GM12878 (cell line): ENCODE data around the gene UNC5B. TPM values are rescaled to one million over a fixed set of nuclear protein-coding genes. Genes with fewer than 3 reads are reported as not detected.

Experiments
- ATAC-seq: fragments of 200-7000 bp; cut with Tn5 transposase; 3 replicates; pipeline ENCODE4 v1.9.1; 2020; ENCODE audit warnings: mild to moderate bottlenecking, moderate library complexity
- BruUV-seq: library from RNA; stranded (reverse); fragments of 400-500 nt; replicated peaks from 2 replicates; lab custom pipeline; 2021; lab: Mats Ljungman, UMichigan
- CTCF ChIA-PET: fragments of 300-600 bp; sonication (Branson Sonifier 250); formaldehyde crosslinking; extraction: SDS; loops from one replicate; lab custom pipeline; 2021; ENCODE audit warnings: inconsistent platforms; lab: Yijun Ruan, JAX
- POLR2A ChIA-PET: fragments of 350-600 bp; formaldehyde crosslinking; extraction: SDS; loops from one replicate; lab custom pipeline; 2021; ENCODE audit warnings: inconsistent platforms; lab: Charles Lee
- RAD21 ChIA-PET: fragments of 300-600 bp; sonication (Branson Sonifier 250); formaldehyde crosslinking; loops from one replicate; lab custom pipeline; 2023; ENCODE audit warnings: antibody characterized with exemption; ENCODE audit not compliant: unreplicated experiment; lab: Charles Lee
- SMC1A ChIA-PET: fragments of 300-600 bp; sonication (Branson Sonifier 250); formaldehyde crosslinking; loops from one replicate; lab custom pipeline; 2023; ENCODE audit not compliant: unreplicated experiment, uncharacterized antibody; lab: Charles Lee
- DNase-seq: peaks from one replicate; pipeline ENCODE4 v3.0.0-alpha.2; 2011; ENCODE audit warnings: low read depth, low spot score
- FAIRE-seq: peaks from 3 replicates; lab custom pipeline; 2011; peaks lifted over from hg19 to GRCh38; lab: Jason Lieb, UNC
- H2AFZ ChIP-seq: 2 replicates; pipeline ENCODE4 v1.6.0; 2011; ENCODE audit warnings: low read depth, low read length, control low read depth; ENCODE audit not compliant: control insufficient read depth
- H3K27ac ChIP-seq: 2 replicates; pipeline ENCODE4 v1.5.1; 2011; ENCODE audit warnings: control low read depth; ENCODE audit not compliant: control insufficient read depth, insufficient read depth
- H3K27me3 ChIP-seq, 2 experiments: replicated peaks in 1 of 2; 2 replicates each; pipeline versions ENCODE4 v1.6.0 to v1.6.1; 2011; ENCODE audit warnings: low read length in 1 of 2; ENCODE audit not compliant: control insufficient read depth in 2 of 2, insufficient read depth in 2 of 2
- H3K36me3 ChIP-seq, 2 experiments: 2 replicates each; pipeline ENCODE4 v1.5.1; 2011; ENCODE audit warnings: low read length in 1 of 2; ENCODE audit not compliant: control insufficient read depth in 2 of 2, insufficient read depth in 2 of 2
- H3K4me1 ChIP-seq: 2 replicates; pipeline ENCODE4 v1.6.1; 2011; ENCODE audit warnings: mild to moderate bottlenecking, low read length, moderate library complexity, mixed read lengths; ENCODE audit not compliant: control insufficient read depth, insufficient read depth
- H3K4me2 ChIP-seq: 2 replicates; pipeline ENCODE4 v1.6.0; 2011; ENCODE audit warnings: control low read depth; ENCODE audit not compliant: control insufficient read depth, insufficient read depth
- H3K4me3 ChIP-seq: fragments of 200-600 bp; sonication (generic); 2 replicates; pipeline ENCODE4 v1.5.1; 2016
- H3K79me2 ChIP-seq: 2 replicates; pipeline ENCODE4 v1.6.0; 2011; ENCODE audit warnings: low read length; ENCODE audit not compliant: control insufficient read depth, insufficient read depth
- H3K9ac ChIP-seq: 2 replicates; pipeline ENCODE4 v1.8.0; 2011; ENCODE audit warnings: low read length, control low read depth, mixed read lengths; ENCODE audit not compliant: control insufficient read depth, insufficient read depth
- H3K9me3 ChIP-seq: replicated peaks from 3 replicates; pipeline ENCODE4 v1.5.1; 2011; ENCODE audit warnings: mild to moderate bottlenecking, low read length; ENCODE audit not compliant: control insufficient read depth, insufficient read depth
- H4K20me1 ChIP-seq: 2 replicates; pipeline ENCODE4 v1.6.0; 2011; ENCODE audit not compliant: control insufficient read depth, insufficient read depth
- NR2C1 ChIP-seq: fragments of 450-650 bp; IDR thresholded peaks from 2 replicates; pipeline ENCODE4 v1.6.1; 2017; ENCODE audit warnings: antibody characterized with exemption, mild to moderate bottlenecking, moderate library complexity
- POU2F2 ChIP-seq: IDR thresholded peaks from 3 replicates; pipeline ENCODE4 v1.6.1; 2011; ENCODE audit warnings: low read depth, mild to moderate bottlenecking, low read length, borderline replicate concordance
- RFX5 ChIP-seq: IDR thresholded peaks from 2 replicates; pipeline ENCODE4 v1.6.1; 2011; ENCODE audit warnings: low read depth, low read length, improper control_type of control experiment
- SREBF2 ChIP-seq: IDR thresholded peaks from 2 replicates; pipeline ENCODE4 v1.6.1; 2012; ENCODE audit warnings: mild to moderate bottlenecking, low read length
- TBL1XR1 ChIP-seq: IDR thresholded peaks from 2 replicates; pipeline ENCODE4 v1.6.1; 2012; ENCODE audit warnings: low read depth, low read length, improper control_type of control experiment
- WGBS: methylation state at CpG from one replicate; pipeline ENCODE4 v1.1.6; 2016; ENCODE audit warnings: low lambda C conversion rate; ENCODE audit not compliant: insufficient replicate concordance, insufficient coverage; ENCODE audit errors: missing lambda C conversion rate; 5-methylcytosine and 5-hydroxymethylcytosine counted together
- in situ Hi-C: fragments of 300-500 bp; cut with MboI; formaldehyde crosslinking; loops from 9 replicates; pipeline ENCODE4 v1.14.3; 2018; ENCODE audit warnings: mixed read lengths
- intact Hi-C: fragments of 100-400 bp; cut with micrococcal nuclease; formaldehyde crosslinking; loops from one replicate; pipeline ENCODE4 v1.14.2; 2022; ENCODE audit not compliant: unreplicated experiment
- polyA plus RNA-seq, 11 experiments: library from polyadenylated mRNA; depleted of rRNA in 4 of 11; unstranded in 6 of 11; stranded (reverse) in 5 of 11; fragments of >200 nt; fragmentation: Nextera tagmentation in 4 of 11; fragmentation: Illumina TruSeq in 1 of 11; extraction: Ambion mirVana in 4 of 11; extraction: Trizol in 1 of 11; gene quantifications; 1 replicate in 1 of 11; 2 replicates in 10 of 11; pipeline versions ENCODE4 v1.2.1 to v1.2.3, GENCODE V29; 2011 to 2016; ENCODE audit warnings: inconsistent platforms in 2 of 11, missing spikeins in 2 of 11, low read depth in 1 of 11
- total RNA-seq, 4 experiments: library from RNA; depleted of rRNA in 3 of 4; stranded (reverse); fragments of >200 nt in 3 of 4; fragmentation: Illumina TruSeq in 1 of 4; extraction: Trizol in 1 of 4; gene quantifications; 2 replicates each; pipeline versions ENCODE4 v1.2.1 to v1.2.3, GENCODE V29; 2013 to 2021
- TF ChIP-seq, protein P1 (sequence below): fragments of 450-650 bp; IDR thresholded peaks from 2 replicates; pipeline ENCODE4 v1.6.1; 2018; ENCODE audit warnings: borderline replicate concordance, mild to moderate bottlenecking; ENCODE audit not compliant: partially characterized antibody

Gene UNC5B
- total and polyA plus RNA-seq, 10 of the 15 experiments (the other 5 are each of a cell fraction or from before 2014, with no cell fraction given) = 0.03 to 0.08 TPM; not detected in 8

GRCh38 chr10:71241830-71242621, 29.7 kb downstream of the UNC5B start:
- DNase-seq = no peak
- in situ Hi-C loops = no loop called here
- no peak overlapping the region for H3K4me2 ChIP-seq
- intact Hi-C loops = no loop called here
- CTCF ChIA-PET = no interaction called here
- no peak overlapping the region for H3K4me3 ChIP-seq
- no peaks in the 10 kb centered on the region for H3K9me3 ChIP-seq
- no TSS peak for BruUV-seq
- POLR2A ChIA-PET = no interaction called here
- no peaks in the 10 kb centered on the region for H3K36me3 ChIP-seq
- no peak overlapping the region for H3K9ac ChIP-seq
- peaks cover 0 to 4% of the 10 kb centered on the region in 2 experiments; a peak in 1 of 4 replicates for H3K27me3 ChIP-seq
- ATAC-seq = no peak
- H3K4me1 ChIP-seq = no peaks in the 10 kb centered on the region
- no peaks in the 10 kb centered on the region for H4K20me1 ChIP-seq
- 46% methylated on average over 12 of the region's 12 CpGs for WGBS
- SMC1A ChIA-PET = interaction anchor here (0.7 kb wide), 1 partner anchor 152 kb away, joined by 3 read pairs; no protein-coding TSS in a partner anchor
- FAIRE-seq = no peak
- no peak for TF ChIP-seq SREBF2
- no peak overlapping the region for H2AFZ ChIP-seq
- no peak overlapping the region for H3K27ac ChIP-seq
- RAD21 ChIA-PET = no interaction called here
- no peaks in the 10 kb centered on the region for H3K79me2 ChIP-seq

- Histone ChIP-seq H3K9me3 (no peaks in the 10 kb centered on the region), H3K27me3 (peaks cover 0 to 4% of the 10 kb centered on the region in 2 experiments; a peak in 2 of 4 replicates), H3K36me3 (no peaks in the 10 kb centered on the region), H2AFZ (no peak overlapping the region), H3K79me2 (no peaks in the 10 kb centered on the region), H3K4me1 (no peaks in the 10 kb centered on the region), H3K9ac (no peak overlapping the region), H3K4me2 (no peak overlapping the region), H3K4me3 (no peak overlapping the region), H4K20me1 (no peaks in the 10 kb centered on the region)
- ChIA-PET CTCF (no interaction called here), SMC1A (no interaction called here), POLR2A (no interaction called here), RAD21 (no interaction called here)
- DNase-seq (no peak), ATAC-seq (no peak)
- in situ Hi-C loops = no loop called here
- intact Hi-C loops = no loop called here
- TF ChIP-seq RFX5 (no peak), NR2C1 (no peak), TBL1XR1 (no peak), POU2F2 (no peak)
- TF ChIP-seq, protein P1, sequence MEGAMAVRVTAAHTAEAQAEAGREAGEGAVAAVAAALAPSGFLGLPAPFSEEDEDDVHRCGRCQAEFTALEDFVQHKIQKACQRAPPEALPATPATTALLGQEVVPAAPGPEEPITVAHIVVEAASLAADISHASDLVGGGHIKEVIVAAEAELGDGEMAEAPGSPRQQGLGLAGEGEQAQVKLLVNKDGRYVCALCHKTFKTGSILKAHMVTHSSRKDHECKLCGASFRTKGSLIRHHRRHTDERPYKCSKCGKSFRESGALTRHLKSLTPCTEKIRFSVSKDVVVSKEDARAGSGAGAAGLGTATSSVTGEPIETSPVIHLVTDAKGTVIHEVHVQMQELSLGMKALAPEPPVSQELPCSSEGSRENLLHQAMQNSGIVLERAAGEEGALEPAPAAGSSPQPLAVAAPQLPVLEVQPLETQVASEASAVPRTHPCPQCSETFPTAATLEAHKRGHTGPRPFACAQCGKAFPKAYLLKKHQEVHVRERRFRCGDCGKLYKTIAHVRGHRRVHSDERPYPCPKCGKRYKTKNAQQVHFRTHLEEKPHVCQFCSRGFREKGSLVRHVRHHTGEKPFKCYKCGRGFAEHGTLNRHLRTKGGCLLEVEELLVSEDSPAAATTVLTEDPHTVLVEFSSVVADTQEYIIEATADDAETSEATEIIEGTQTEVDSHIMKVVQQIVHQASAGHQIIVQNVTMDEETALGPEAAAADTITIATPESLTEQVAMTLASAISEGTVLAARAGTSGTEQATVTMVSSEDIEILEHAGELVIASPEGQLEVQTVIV = no peak
- TF ChIP-seq, all 136 proteins: peak for 0
- no peak overlapping the region for H3K27ac ChIP-seq
- BruUV-seq = no TSS peak
- FAIRE-seq = no peak
- 61% methylated on average over 13 of the region's 13 CpGs for WGBS
Measured at GRCh38 chr10:71242622-71243009, 30.2 kb downstream of the UNC5B start.
